GM12865 (cell line): Measurements from ENCODE around the gene EHBP1.
A peak's percentile ranks its signal among the peaks of the same experiment; 100 is the strongest.

Experiments used
- DNase-seq: peaks from one replicate; pipeline ENCODE4 v3.0.0; 2010; ENCODE audit warnings: low read depth
- H3K4me3 ChIP-seq: 2 replicates; pipeline ENCODE4 v1.5.1; 2011; ENCODE audit warnings: mild to moderate bottlenecking, low read depth, low read length, control low read depth
- CTCF ChIP-seq: IDR thresholded peaks from 2 replicates; pipeline ENCODE4 v1.5.1; 2011; ENCODE audit warnings: low read length, control low read depth, low read depth, inconsistent platforms; ENCODE audit not compliant: insufficient read depth; ENCODE audit errors: missing control alignments

Gene EHBP1

DNA sequence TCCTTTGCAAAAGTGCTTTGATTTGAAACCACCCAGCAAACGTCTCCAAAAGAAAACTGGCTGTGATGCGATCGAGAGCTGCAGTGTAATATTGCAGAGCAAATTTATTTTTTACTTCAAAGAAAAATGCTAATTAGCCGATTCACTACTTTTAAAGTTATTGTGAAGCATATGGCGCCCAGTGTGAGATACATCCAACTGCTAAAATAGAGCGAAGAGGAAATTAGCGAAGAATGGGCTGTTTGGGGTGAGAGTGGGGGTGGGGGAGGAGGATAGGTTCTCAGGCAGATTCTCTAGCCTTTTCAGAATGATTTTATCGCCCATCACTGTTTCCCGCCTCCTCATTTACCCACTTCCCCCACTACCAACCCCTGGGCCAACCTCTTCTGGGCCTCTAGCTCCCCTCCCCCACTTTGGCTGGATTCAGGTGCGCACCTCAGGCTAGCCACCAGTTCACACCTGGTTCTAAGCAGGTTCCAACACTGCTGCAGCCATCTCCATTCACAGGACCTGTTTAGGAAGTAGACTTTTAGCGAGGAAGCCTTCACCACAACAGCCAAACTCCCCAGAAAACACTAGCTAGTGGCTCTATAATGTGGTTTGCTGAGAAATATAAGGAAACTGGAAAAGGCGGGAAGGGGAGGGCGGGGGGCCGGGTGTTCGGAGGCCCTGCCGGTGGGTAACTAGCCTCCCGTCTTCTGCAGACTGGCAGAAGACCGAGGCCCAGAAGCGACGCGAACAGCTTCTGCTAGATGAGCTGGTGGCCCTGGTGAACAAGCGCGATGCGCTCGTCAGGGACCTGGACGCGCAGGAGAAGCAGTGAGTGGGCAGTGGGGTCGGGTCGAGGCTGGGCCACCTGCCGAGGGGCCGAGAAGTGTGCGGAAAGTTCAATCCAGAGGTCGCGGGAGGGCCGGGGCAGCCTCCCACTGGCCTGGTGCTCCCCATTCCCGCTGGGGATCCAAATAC is 339.1 kb downstream of the EHBP1 start:
- no peak overlapping the region for H3K4me3 ChIP-seq
- no peak for TF ChIP-seq CTCF
- DNase-seq = no peak

DNA sequence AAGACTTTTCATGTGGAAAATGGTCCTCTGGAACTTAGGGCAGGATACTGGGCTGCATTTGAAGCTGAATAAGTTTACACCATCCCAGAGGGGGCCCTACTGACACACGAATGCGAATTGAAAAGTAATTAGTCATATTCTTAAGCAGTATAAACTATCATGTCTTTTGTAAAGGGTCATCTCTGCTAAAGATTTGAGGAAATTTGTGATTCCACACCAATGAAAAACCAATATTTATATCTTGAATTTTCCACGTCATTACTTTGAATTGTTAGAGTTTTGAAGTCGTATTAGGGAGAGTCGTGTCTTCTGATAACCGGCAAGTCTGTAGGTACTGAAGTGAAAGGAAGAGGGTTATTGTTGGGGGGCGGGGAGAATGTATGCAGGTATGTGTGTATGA is 341.0 kb downstream of the EHBP1 start:
- TF ChIP-seq CTCF = no peak
- H3K4me3 ChIP-seq = no peak overlapping the region
- DNase-seq = no peak

DNA sequence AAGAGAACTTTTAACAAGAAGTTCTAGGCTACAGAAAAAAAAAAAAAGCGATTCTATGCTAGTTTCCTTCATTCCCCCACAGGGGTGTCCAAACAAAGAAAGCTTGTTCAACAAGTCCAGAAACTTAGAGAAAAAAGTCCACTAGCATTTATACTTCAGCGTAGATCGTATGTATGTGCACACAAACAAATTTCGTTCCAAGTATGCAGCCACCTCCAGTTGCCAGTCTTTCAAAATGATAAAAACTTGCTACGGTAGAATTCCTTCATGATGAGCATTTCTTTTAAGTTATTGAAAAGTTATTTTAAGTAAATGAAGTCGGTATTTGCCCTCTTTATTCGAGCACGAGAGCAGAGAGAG is 341.4 kb downstream of the EHBP1 start:
- DNase-seq = no peak
- no peak overlapping the region for H3K4me3 ChIP-seq
- TF ChIP-seq CTCF = no peak

- DNase-seq = no peak
Measured at GRCh38 chr2:63047321-63048279, 342.1 kb downstream of the EHBP1 start.

DNA sequence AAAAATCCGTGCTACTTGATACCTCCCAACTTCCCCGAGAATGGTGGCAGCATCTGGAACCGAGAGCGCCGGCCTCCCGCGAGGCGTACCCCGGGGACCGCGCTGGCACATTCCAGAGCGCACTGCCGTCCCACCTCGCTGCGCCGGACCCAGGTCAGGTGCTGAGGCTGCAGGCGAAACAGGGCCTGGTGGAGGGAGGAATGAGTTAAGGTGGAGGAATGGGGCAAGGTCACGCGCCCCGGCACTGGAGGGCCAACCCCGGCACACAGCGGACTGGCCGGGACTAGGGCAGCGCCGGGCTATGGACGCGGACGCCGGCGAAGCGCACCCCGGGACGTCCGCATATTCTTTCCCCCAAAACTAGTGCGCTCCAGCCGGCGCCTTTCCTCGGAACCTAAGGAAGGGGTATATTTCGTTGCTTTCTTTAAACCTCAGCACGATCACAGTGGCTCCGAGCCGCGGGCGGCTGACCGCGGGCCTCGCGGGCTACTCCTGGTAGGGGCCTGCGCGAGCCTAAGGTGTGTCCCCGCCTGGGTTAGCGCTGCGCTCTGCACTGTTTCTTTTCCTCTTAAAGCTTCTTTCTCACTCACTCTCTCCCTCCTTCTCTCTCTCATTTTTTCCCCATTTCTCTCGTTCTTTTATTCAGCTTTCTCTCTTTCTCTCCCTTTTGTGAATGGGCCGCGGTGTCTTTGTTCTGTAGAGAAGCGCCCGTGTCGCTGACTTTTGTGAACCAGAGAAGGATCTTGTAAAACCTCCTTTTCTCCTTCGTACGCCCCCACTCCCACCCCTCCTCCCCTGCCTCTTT is 343.1 kb downstream of the EHBP1 start:
- no peak for TF ChIP-seq CTCF
- DNase-seq = no peak
- no peak overlapping the region for H3K4me3 ChIP-seq

More at GRCh38 chr2:63047321-63048279, 342.1 kb downstream of the EHBP1 start:
- no peak for TF ChIP-seq CTCF
- H3K4me3 ChIP-seq = peak overlapping the region; percentile 19
